Measurements from ENCODE around the gene RNH1. TPM values are rescaled to one million over a fixed set of nuclear protein-coding genes. Genes with fewer than 3 reads are reported as not detected.

Gene RNH1
- total RNA-seq, 4 donors from 2014 or later, result 243 to 354 (median 264) TPM

GRCh38 chr11:459511-460220 is 47.4 kb downstream of the RNH1 start:
- H3K36me3 ChIP-seq, result peaks cover 0 to 62% of the 10 kb centered on the region in 2 donors
- no peaks in the 10 kb centered on the region for H3K4me1 ChIP-seq
- H3K4me3 ChIP-seq, result no peak overlapping the region
- H3K27me3 ChIP-seq, result no peaks in the 10 kb centered on the region
- ATAC-seq, result no peak
- no peak overlapping the region for H3K27ac ChIP-seq
- H3K9me3 ChIP-seq, result no peaks in the 10 kb centered on the region
- 98% methylated on average over 6 of the region's 24 CpGs; no CpG with 5 or more reads in 1 of the 2 donors for WGBS, 2 donors (ENCODE audit: low coverage in 1 of 2)
- TF ChIP-seq CTCF (IDR thresholded peaks at IDR 0.05) (no peak), EP300 (IDR thresholded peaks at IDR 0.05) (no peak), POLR2AphosphoS5 (IDR thresholded peaks at IDR 0.05) (no peak), POLR2A (IDR thresholded peaks at IDR 0.05) (no peak)

GRCh38 chr11:457111-457760 is 49.8 kb downstream of the RNH1 start:
- no peak for TF ChIP-seq POLR2A (IDR thresholded peaks at IDR 0.05)
- no peak for TF ChIP-seq POLR2AphosphoS5 (IDR thresholded peaks at IDR 0.05)
- no peak for TF ChIP-seq CTCF (IDR thresholded peaks at IDR 0.05)
- no peak for TF ChIP-seq EP300 (IDR thresholded peaks at IDR 0.05)
- no peak for ATAC-seq
- no peak overlapping the region for H3K4me3 ChIP-seq
- no peaks in the 10 kb centered on the region for H3K27me3 ChIP-seq
- 75 to 83% methylated on average over 9 to 23 of the region's 23 CpGs for WGBS, 2 donors (ENCODE audit: low coverage in 1 of 2)
- H3K27ac ChIP-seq, result no peak overlapping the region
- H3K9me3 ChIP-seq, result no peaks in the 10 kb centered on the region
- H3K36me3 ChIP-seq, result peaks cover 0 to 68% of the 10 kb centered on the region in 2 donors
- H3K4me1 ChIP-seq, result peaks cover 0 to 8% (median 0%) of the 10 kb centered on the region in 3 donors

GRCh38 chr11:456533-456932 is 50.5 kb downstream of the RNH1 start:
- no peak overlapping the region for H3K27ac ChIP-seq
- H3K4me3 ChIP-seq, result no peak overlapping the region
- peaks cover 0 to 66% of the 10 kb centered on the region in 2 donors for H3K36me3 ChIP-seq
- TF ChIP-seq EP300 (IDR thresholded peaks at IDR 0.05) (no peak), POLR2A (IDR thresholded peaks at IDR 0.05) (no peak), CTCF (IDR thresholded peaks at IDR 0.05) (no peak), POLR2AphosphoS5 (IDR thresholded peaks at IDR 0.05) (no peak)
- no peaks in the 10 kb centered on the region for H3K27me3 ChIP-seq
- no peak for ATAC-seq
- no peaks in the 10 kb centered on the region for H3K9me3 ChIP-seq
- H3K4me1 ChIP-seq, result peaks cover 0 to 15% (median 4%) of the 10 kb centered on the region in 3 donors
- WGBS, 2 donors (ENCODE audit: low coverage in 1 of 2), result 60% methylated on average over 1 of the region's 7 CpGs; no CpG with 5 or more reads in 1 of the 2 donors

- Histone ChIP-seq H3K9me3 (no peaks in the 10 kb centered on the region), H3K27ac (no peak overlapping the region), H3K36me3 (peaks cover 0 to 57% of the 10 kb centered on the region in 2 donors), H3K27me3 (no peaks in the 10 kb centered on the region), H3K4me1 (peaks cover 0 to 23% (median 9%) of the 10 kb centered on the region in 3 donors), H3K4me3 (no peak overlapping the region)
- WGBS, 2 donors (ENCODE audit: low coverage in 1 of 2), result 83 to 93% methylated on average over 13 to 22 of the region's 23 CpGs
- TF ChIP-seq CTCF (IDR thresholded peaks at IDR 0.05) (no peak), EP300 (IDR thresholded peaks at IDR 0.05) (no peak), POLR2A (IDR thresholded peaks at IDR 0.05) (no peak), POLR2AphosphoS5 (IDR thresholded peaks at IDR 0.05) (no peak)
- no peak for ATAC-seq
These were observed 51.4 kb downstream of the RNH1 start for GRCh38 chr11:455566-456147.
